Ishikawa (cell line): ENCODE data around the gene SLFN5.

ENCODE experiments used
- CREB1 ChIP-seq: IDR thresholded peaks from 2 replicates; pipeline ENCODE4 v1.6.1; 2012; ENCODE audit warnings: low read depth
- EP300 ChIP-seq: IDR thresholded peaks from 2 replicates; pipeline ENCODE4 v1.6.1; 2012; ENCODE audit warnings: borderline replicate concordance

DNA sequence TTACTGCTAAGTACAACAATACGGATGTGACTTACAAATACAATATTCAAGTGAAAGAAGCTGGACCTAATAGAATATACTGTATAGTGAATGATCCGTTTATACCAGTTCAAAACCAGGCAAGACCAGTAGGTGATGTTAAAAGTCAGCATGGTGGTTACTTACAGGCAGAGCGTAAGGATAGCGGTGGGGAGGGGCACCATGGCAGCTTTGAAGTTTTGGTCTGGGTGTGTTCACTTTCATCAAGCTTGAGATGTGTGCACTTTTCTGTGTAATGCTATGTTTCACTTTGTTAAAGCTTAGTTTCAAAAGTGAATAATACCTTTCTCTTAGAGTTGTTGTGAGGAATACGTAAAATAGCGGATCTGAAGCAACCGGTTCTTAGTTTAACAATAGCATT lies 32.1 kb upstream of the SLFN5 start:
- TF ChIP-seq EP300 (no peak), CREB1 (no peak)
